Stomach (tissue), 4 donors: ENCODE measurements around the gene ATG14.

ENCODE experiments used
- CTCF ChIP-seq, 7 experiments: fragments of 450-650 bp in 4 of 7; fragments of 200-600 bp in 3 of 7; sonication (generic) in 3 of 7; IDR thresholded peaks; one replicate each; pipeline ENCODE4 v1.5.1; 2016 to 2019; ENCODE audit warnings: antibody characterized with exemption in 7 of 7, control low read depth in 2 of 7, mild to moderate bottlenecking in 1 of 7
- EP300 ChIP-seq: sonication (generic); formaldehyde crosslinking; IDR thresholded peaks from one replicate; pipeline ENCODE4 v1.6.1; 2017; ENCODE audit warnings: antibody characterized with exemption
- POLR2A ChIP-seq, 4 donors: fragments of 450-650 bp; IDR thresholded peaks; one replicate each; pipeline ENCODE4 v1.6.1; 2016; ENCODE audit warnings: antibody characterized with exemption in 4 of 4, control low read depth in 2 of 4, mild to moderate bottlenecking in 1 of 4, moderate library complexity in 1 of 4
- POLR2AphosphoS5 ChIP-seq, 3 donors: sonication (generic); formaldehyde crosslinking; IDR thresholded peaks; one replicate each; pipeline ENCODE4 v1.6.1; 2016; ENCODE audit warnings: antibody characterized with exemption in 3 of 3

GRCh38 chr14:55324812-55325211 lies 86.8 kb downstream of the ATG14 start:
- TF ChIP-seq CTCF (IDR thresholded peaks at IDR 0.05) (no peak), EP300 (no peak), POLR2AphosphoS5 (IDR thresholded peaks at IDR 0.05) (no peak), POLR2A (IDR thresholded peaks at IDR 0.05) (no peak)
